SKM-1 (cell line): ENCODE data around the gene ZPR1.
"Not testable (repeated sequence)": the region's sequence is repeated elsewhere in the genome, so short reads cannot be mapped to it uniquely, and the experiment has no call there.

ENCODE experiments used
- DNase-seq: peaks from one replicate; lab custom pipeline; 2025; ENCODE audit not compliant: unreplicated experiment; lab: John Stamatoyannopoulos, UW

ZPR1 gene

DNA sequence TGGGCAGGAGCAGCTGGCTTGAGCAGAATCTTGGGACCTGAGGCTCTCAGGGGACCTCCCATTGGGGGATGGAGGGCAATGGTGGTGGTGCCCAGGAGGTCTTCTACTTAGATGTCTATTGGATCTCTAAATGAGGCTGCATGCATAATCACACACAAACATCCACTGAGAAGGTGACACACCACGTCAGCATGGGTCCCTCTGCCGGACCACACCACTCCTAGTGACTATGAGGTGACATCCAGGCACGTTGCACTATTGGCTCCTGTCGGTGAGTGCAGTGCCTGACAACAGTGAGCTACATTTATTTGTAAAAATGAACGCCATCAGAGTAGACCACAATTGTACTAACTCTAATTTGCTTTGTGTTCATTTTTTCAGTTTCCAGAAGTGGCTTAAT lies 37.6 kb upstream of the ZPR1 start:
- DNase-seq: no peak

DNA sequence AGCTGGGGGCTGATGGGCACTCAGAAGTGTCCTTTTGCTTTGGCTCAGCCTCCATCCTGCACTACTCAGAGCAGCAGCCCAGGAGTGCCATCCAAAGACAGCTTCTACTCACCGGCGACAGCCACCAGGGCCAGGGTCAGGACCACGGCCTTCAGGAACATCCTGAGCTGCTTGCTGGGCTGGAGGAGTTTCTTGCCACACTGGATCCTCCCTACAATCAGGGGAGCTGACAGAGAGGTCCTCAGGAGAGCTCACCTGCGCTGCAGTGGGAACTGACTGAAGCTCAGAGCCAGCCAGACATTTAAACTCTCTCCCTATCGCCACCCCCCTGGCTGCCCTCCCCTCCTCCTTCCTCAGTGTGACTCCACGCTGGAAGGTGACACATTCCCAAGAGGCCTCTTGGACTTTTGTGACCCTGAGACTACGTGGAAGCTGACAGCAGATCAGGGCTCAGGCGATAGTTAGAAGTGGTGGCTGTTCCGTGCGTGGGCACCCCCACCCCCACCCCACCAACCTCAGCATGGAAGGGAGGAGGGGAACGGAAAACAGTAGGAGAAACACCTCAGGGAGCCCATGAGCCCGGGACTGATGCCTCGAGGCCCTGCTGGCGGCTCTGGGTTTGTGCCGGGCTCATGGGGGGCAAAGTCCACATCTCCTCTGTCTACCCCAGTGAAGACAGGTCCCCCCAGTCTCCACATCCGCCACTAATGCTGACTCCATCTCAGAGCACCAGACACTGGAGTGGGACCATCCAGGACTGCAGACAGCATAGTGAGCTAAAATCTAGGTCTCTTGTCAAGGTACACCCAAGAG lies 35.4 kb upstream of the ZPR1 start, which contains the start of gene APOA4:
TSS of gene APOA4 (minus strand) at position 274 of the 813 bp plus-strand sequence. CDS start at position 161, 113 bp downstream.
- DNase-seq: no peak

DNA sequence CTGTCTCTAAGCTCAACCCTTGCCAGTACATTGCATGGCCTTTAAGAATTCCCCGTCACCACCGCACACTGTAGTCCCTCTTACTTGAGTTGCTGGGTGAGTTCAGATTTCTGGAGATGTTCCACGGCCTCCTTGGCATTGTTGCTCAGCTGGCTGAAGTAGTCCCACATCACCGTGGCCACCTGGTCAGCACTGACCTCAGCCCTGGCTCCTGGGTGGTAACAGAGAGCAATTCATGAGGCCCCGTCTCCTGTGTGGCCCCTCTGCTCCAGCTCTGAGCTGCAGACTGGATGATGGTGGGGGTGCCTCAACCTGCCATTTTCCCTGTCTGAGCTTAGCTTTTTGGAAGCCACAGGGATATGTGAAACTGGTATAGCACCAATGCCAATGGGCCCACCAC lies 34.8 kb upstream of the ZPR1 start:
- DNase-seq: no peak

DNA sequence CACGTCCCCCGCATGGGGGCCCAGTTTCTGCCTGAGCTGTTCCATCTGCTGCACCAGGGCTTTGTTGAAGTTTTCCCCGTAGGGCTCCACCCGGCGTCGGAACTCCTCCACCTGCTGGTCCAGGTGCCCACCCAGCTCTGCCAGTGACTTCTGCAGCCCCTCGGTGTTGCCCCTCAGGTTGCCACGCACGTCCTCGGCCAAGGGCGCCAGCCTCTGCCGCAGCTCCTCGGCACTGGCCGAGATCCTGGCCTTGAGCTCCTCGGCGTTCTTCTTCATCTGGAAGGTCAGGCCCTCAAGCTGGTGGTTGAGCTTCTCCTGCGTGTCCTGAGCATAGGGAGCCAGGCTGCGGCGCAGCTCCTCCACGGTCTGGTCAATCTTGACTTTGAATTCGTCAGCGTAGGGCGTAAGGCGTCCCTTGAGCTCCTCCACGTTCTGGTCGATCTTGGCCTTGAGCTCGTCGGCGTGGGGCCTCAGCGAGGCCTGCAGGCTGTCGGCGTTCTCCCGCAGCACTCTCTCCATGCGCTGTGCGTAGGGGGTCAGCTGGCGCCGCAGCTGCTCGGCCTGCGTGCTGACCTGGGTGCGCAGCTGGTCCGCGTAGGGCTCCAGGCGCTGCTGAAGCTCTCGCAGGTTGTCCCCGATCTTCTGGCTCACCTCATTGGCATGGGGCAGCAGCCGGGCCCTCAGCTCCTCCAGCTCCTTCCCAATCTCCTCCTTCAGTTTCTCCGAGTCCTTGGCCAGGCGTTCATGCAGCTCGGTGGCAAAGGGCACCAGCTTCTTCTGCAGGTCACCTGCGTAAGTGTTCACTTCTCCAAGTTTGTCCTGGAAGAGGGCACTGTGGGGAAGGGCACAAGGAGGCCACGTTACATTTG lies 33.5 kb upstream of the ZPR1 start:
- no peak for DNase-seq

DNA sequence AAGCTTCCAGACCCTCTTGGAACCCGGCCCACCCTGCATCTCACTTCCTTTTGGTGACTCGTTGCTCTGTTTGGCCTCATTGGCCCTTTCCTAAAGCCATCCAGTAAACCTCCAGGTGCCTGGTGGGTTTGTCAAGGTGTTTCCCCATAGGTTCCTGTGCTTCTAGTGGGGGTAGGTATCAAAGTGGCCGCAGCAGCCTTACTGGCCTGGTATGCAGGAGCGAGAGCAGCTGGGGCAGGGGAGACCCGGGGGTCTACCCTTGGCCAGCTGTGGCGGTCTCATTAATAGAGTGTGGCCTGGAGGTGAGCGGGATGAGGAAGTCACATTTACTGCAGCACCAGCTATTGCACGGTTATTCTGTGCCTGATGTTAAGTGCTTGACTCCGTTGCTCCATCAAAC lies 31.2 kb upstream of the ZPR1 start:
- DNase-seq: no peak

DNA sequence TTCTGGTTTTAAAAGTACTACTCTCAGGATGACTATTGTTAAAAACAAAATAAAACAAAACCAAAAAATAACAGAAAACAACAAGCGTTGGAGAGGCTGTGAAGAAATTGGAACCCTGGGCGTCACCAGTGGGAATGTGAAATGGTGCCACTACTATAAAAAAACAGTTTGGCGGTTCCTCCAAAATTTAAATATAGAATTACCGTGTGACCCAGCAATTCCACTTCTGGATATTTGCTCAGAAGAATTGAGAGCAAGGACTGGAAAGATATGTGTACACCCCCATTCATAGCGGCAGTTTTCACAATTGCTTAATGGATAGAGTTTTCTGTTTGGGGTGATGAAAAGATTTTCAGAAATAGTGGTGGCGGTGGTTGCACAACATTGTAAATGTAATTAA lies 26.7 kb upstream of the ZPR1 start:
- DNase-seq: no peak

DNA sequence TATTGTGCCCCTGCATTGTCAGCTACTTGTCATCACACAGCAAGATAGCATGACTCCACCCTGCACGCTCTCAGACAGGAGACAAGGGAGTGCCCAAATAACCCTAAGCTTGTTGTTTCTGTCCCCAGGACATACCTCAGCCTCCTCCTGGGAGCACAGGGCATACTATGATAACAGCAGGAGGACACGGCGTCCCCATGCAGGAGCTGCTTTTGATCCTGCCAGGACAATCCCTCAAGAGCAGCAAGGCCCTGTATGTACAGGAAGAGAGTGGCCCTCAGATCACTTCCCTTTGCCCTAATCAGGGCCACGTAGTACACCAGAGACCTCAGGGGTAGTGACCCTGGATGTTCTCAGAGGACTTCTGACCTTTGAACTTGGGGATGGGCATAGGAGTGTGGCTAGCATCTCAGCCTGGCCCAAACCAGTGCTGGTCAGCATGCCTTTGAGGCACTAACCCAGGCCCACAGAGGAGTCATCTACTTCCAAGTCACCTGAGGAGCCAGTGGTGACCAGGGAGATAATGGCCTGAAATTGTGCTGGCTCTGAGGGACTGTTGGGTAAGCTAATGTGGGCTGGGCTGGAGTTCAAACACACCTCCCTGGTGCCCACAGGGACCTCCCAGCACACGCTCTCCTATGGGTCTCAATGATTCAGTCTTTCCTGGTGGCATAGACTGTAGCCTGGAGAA lies 26.1 kb upstream of the ZPR1 start:
- no peak for DNase-seq

DNA sequence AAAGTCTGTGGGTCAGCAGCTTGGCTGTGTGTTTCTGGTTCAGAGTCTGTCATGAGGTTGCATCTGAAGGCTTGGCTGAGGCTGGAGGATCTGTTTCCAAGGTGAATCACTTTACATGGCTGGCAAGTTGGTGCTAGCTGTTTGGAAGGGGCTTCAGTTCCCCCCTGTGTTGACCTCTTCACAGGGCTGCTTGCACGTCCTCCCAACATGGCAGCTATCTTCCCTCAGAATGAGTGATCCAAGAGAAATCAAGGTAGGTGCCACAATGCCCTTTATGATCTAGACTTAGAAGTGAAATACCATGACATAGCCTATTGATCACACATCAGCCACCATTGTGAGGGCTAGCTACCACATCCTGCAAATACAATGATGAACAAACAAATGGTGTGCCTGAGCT lies 25.3 kb upstream of the ZPR1 start:
- no peak for DNase-seq

DNA sequence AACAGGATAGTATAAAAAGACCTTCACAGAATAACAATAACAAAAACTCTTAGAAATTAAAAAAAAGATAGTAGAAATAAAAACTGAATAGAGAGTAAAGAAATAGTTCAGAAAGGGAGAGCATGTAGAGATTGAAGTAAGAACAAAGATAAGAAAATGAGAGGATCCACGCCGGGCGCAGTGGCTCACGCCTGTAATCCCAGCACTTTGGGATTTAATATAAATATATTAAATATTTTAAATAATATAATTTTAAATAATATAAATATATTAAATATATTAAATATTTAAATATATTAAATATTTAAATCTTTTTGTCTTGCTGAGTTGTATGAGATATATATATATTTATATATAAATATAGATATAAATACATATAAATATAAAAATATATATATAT lies 24.3 kb upstream of the ZPR1 start:
- DNase-seq: no peak

DNA sequence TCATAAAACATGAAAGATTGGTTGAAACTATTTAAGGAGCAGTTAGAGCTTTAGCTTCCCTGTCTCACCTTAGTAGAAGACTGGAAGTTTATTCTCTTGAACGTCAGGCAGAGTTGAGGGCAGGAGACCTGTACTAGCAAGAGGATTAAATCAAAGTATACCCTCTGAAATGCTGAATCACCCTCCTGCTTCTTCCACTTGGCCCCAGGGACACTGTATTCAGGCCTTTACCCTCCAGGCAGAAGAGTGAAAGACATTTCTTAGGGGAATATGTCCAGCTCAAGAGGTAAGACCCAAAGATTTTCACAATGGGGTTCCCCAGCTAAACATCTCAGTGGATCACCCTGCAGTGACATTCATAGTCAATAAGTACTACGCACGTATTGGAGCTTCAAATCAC lies 23.4 kb upstream of the ZPR1 start:
- no peak for DNase-seq

DNA sequence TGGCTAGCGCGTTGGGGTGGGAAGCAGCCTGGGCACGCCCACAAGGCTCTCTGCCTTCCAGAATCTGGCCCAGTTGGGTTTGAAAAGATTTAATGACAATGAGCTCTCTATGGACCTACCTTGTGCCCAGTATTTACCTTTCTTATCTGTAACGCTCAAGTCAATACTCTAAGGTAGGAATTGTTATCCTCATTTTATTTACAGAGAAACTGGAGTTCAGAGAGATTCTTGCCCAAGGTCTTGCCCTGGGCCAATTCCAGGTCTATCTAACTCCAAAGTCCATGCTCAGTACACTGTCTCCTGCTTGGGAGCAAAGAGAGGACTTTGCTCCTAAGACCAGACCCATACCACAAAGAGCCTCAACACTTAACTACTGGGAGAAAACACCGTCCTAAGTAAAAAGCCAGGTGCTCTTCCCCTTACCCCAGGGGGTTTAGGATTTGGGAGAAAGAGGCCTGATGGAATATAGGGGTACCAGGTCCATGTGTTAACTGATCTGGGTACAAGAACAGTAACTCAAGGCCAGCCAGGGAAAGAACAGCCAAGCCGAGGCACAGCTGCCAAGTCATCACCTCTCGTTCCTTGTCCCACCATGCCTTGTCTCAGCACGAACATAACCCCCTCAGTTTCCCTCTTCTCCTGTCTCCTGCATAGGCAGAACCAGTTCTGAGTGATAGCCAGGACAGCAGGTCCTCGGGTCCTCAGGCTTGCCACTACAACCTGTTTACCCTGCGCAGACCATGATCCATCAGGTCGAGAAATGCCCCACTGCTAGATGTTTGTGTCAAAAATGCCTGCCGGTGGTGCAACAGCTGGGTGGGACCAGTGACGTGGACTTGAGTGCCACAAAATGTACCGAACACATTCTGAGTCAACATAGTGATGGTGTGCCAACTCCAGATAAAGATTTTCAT lies 20.7 kb upstream of the ZPR1 start:
- no peak for DNase-seq

DNA sequence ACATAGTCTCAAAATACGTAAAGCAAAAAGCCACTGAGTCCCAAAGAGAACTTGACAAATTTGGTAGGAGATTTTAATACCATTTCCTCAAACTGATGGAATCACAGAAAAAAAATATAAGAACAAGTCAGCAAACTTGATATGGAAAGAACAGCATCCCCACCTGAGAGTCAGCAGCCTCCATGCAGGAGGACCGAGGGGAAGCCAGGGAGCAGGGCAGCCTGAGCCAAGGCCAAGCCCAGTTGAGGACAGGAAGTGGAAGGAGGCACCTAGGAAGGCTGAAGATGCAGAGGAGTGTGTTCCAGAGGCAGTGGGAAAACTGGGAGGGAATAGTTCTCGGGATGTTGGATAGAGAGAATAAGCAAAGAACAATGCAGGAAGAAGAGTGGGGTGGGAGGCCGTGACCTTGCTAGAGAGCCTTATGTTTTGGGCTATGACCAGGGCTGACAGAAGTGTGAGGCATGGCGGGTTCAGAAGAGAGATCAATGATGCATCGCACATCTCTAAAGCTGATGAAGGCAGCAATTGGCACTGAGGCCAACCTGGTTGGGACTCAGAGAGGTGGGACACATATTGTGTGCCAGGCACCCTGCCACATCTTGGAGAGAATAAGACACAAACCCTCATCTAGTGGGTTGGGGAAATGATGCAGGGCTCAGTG lies 19.9 kb upstream of the ZPR1 start:
- DNase-seq: no peak

DNA sequence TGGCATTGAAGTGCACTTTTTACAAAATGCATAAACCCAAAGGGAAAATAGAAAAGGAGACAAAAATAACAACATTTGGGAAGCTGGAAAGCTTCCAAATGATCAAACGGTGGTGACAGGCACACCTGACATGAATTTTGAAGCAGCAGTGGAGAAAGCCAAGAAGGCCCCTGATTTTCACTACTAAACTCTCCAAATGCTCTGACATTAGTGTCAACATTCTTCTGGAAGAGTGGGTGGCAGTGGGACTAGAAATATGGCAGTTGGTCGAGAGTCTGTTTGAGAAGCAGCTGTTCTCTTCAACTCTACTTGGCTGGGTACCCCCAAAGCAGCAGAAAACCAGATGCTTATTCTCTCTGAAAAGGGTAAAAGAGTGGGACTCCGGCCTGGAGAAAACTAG lies 16.2 kb upstream of the ZPR1 start:
- DNase-seq: no peak

DNA sequence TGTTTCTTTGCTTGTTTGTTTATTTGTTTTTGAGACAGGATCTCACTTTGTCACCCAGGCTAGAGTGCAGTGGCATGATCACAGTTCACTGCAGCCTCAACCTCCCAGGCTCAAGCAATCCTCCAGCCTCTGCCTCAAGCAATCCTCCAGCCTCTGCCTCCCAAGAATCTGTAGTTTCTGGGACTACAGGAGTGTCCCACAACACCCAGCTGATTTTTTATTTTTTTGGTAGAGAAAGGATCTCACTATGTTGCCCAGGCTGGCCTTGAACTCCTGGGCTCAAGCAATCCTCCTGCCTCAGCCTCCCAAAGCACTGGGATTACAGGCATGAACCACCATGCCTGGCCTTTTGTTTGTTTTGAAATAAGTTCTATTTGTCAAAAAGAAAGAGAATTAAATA lies 13.8 kb upstream of the ZPR1 start:
- DNase-seq: not testable (repeated sequence)

DNA sequence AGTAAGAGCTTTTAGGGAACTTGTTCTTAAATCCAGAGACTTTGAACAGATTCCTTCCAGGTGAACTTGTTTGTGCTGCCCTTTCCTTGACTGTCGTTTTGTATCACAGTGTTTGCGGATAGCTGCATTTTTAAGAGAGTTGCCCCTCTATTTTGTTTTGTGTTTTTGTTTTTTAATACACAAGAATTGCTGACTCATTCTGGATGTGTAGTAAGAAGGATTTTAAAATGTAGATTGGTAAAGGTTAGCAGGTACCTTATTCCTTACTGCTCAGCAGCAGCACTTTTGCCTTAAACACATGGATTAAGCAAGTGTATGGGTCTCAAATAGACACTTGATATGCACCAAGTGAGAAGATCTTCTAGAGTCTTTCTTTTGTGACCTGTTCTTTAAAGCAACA lies 12.8 kb upstream of the ZPR1 start:
- no peak for DNase-seq

DNA sequence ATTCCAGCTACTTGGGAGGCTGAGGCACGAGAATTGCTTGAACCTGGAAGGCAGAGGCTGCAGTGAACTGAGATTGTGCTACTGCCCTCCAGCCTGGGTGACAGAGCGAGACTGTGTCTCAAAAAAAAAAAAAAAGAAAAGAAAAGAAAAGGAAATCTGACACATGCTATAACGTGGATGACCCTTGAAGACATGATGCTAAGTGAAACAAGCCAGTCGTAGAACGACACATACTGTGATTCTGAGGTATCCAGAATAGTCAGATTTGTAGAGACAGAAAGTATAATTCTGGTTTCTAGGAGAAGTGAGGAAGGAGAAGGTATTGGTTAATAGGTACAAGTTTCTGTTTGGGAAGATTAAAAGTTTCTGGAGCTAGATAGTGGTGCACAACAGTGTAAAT lies 10.5 kb upstream of the ZPR1 start:
- DNase-seq: no peak

DNA sequence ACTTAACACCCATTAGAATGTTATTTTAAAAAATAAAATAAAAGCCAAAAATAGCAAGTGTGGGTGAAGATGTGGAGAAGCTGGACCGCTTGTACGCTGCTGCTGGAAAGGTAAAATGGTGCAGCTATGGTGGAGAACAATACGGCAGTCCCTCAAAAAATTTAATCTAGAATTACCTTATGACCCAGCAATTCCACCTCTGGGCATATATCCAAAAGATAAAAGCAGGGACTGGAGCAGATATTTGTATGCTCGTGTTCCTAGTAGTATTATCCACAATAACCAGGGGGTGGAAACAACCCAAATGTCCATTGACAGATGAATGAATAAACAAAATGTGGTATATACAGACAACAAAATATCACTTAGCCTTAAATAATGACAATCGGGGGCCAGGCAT lies 10.0 kb upstream of the ZPR1 start:
- DNase-seq: no peak

DNA sequence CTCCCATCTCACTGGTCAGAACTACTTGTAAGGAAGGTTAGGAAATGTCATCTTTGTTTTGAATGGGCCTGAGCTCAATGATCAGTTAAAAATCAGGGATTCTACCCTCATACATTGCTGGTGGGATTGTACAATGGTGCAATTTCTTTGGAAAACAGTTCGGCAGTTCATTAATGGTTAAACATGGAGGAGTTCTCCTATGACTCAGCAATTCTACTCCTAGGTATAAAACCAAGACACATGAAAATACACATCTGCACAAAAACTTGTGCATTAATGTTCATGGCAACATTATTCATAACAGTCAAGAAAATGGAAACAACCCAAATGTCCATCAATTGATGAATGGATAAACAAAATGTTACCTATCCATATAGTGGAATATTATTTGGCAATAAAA lies 8.7 kb upstream of the ZPR1 start:
- DNase-seq: no peak

DNA sequence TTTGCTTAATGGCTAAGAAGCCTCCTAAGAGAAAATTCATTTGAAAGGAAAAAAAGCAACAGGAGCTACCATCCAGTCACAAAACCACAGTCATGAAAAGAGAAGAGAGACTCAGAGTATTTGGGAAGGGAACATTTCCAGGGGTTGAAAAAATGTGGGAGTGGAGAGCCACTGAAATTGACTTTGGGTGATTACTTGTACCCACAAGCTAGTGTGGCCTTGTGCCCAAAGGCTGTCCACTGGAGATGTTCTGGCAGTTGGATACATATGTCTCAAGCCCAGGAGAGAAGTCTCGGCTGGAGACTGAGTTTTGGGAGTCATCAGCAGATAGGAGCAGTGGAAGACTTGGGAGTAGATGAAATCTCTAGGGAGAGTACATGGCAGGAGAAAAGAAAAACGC lies 7.0 kb upstream of the ZPR1 start:
- DNase-seq: no peak

DNA sequence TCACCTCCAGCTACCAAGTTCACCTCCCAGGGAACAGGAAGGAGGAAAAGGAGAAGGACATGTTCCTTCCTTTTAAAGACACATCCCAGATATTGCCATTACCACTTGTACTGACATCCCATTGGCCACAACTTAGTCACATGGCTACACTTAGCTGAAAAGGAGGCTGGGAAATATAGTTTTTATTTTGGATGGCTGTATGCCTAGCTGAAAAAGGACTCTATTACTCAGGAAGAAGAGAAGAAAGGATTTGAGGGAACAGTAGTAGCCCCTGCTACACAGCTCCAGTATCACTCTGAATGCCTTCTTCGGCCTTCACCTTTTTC lies 5.9 kb upstream of the ZPR1 start:
- peak; percentile 11 for DNase-seq
